NOMO-1 treated with DMSO at 0.1 percent for 48 hours (cell line): ENCODE data around the gene C1orf159.

ENCODE experiments used
- DNase-seq: peaks from one replicate; lab custom pipeline; 2025; ENCODE audit not compliant: unreplicated experiment; lab: John Stamatoyannopoulos, UW

Gene C1orf159

DNA sequence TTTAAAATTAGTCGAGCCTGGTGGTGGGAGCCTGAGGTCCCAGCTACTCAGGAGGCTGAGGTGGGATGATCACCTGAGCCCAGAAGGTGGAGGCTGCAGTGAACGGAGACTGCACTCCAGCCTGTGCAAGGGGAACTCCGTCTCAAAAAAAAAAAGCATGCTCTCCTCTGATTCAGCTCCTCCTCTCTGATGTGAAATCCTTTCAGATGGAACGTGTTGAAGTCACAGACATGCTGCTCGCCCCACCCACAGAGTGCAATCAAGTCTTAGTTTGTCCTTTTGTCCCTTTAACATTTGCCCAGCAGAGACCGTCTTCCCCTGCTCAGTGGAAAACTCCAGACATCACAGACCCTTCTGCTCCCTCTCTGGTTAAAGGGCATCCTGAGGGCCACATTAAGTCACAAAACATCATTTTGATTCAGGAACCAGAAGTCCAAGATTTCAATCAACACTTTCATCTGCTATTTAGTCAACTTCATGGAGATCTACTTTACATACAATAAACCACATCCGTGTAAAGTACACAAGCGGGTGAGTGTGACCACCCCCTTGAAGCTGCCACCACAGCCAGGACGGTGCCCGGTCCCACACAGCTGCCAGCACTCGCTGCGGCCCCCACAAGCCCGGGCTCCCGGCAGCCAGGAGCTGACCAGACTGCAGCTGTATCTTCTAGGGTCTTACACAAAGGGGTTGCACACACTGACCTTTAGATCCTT, 22.8 kb downstream of the C1orf159 start:
- no peak for DNase-seq

DNA sequence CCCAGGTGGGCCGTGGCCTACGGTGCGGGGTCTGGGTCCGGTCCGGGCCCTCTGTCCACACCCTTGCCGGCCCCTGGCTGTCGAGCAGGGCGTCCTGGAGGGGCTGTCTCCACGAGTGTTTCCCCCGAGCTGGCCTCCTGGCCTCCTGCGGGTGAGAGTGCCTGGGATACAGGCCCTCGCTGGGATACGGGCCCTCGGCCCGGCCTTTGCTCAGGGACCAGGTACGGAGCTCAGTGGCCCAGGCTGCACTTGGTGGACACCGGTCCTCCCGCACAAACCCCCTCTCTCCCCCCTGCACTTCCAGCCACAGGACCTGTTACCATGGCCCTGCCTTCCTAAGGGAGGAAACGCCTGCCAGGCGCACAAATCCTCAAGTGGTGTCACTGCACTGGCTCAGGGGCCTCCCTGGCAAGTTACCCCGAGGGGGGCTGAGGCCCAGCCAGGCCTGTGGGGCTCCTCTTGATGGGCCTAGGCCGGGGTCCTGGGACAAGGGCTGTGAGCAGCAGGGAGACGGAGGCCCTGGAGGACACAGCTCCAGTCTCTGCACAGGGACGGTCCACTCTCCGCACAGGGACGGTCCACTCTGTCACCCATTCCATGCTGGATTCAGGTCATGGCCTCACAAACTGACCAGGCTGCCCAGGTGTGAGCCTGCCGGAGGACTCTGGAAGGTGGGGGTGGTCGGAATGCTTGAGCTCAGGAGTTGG, 23.6 kb downstream of the C1orf159 start:
- DNase-seq: no peak

DNA sequence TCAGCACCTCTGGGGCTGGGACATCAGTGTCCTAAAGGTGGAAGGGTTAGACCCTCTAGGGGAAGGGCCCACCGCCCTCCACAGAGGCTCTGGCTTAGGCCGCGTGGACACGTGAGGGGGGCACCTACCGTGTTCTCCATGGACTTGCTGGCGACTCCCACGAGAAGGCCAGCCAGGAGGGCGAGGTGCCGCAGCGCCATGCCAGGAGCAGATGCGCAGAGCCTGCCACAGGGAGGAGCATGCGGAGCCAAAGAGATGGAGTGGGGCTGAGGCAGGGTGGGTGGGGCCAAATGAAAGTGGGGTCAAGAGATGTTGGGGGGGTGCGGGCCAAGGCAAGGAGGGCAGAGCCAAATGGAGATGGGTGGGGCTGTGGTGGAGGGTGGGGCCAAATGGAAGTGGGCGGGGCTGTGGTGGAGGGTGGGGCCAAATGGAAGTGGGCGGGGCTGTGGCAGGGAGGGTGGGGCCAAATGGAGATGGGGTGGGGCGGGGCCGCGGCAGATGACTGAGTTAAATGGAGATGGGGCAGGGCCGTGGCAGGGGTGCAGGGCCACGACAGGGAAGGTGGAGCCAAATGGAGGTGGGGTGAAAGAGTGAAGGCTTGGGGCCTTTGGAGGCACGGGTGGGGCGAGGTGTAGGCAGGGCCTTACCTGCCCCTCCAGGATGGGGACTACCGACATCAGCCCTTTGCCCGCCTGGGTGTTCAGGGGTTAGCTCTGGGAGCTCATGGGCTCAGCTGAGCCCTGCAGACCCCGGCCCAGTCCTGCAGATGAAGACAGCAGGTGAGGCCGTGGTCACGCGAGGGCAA, 24.3 kb downstream of the C1orf159 start:
- DNase-seq: no peak

DNA sequence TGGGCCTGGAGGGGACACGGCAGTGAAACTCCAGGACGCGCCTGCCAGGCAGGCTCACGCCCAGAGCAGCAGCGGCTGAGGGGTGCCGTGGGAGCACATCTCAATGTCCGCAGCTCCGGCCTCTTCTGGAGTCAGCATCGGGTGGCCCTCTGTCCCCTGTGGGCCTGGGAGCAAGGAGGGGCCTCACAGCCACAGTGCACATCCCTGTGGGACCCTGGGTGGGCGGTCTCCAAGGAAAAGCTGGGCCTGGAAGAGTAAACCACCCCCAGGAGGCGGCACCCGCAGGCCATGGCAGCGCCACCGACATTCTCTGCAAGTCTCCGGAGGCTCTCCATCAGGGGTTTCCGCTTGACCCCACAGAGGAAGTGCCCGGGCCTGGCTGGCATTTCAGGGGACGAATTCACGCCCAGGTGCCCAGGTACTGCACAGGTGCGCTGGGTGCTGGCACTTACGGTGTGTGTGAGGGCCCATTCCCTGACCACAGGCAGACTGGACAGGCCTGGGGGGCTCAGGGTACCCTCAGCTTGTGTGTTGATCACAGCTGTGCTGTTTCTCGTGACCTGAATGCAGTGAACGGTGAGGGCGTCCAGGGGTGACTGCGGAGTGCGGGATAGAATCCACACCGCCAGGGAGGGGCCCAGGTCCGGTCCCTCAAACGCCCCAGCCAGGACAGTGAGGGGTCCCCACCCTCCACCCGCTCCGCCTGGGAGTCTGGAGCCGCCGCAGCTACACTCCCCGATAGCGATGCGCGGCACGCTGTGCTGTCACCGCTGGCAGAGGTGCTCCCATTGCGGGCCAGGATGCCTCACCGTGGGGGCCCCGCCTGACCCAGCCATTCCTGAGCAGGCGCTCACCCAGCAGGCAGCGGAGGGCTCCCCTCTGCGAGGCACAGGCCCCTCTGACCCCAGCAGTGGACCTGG, 25.2 kb downstream of the C1orf159 start:
- no peak for DNase-seq

DNA sequence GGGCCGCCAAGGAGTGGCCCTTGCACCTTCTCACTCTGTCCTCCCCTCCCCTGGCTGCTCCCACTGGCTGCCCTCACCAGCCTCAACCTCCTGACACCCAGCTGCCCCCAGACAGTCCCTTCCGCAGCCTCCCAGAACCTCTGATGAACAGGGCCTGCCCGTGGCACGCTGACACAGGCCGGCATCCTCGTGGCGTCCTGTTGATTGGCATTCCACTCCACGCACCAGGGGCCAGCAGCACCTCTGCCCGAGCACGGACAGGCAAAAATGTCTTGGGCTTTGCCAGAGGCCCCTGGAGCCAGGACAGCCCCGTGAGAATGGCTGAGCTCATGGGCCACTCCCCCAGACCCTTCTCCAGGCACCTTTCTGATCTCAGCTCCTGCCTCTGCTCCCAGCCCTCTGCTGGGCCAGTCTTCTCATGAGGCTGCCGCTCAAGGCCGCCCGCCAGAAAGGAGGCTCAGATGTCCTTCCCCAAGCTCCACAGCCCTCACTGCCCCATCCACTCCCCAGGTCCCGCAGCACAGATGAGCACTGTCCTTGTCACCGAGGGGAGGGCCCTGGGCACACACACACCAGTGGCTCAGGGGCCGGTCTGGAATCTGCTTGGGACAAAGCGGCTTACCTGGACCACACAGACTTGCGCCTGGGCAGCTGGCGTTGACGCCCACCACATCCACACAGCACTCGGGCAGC, 26.0 kb downstream of the C1orf159 start:
- DNase-seq: no peak

DNA sequence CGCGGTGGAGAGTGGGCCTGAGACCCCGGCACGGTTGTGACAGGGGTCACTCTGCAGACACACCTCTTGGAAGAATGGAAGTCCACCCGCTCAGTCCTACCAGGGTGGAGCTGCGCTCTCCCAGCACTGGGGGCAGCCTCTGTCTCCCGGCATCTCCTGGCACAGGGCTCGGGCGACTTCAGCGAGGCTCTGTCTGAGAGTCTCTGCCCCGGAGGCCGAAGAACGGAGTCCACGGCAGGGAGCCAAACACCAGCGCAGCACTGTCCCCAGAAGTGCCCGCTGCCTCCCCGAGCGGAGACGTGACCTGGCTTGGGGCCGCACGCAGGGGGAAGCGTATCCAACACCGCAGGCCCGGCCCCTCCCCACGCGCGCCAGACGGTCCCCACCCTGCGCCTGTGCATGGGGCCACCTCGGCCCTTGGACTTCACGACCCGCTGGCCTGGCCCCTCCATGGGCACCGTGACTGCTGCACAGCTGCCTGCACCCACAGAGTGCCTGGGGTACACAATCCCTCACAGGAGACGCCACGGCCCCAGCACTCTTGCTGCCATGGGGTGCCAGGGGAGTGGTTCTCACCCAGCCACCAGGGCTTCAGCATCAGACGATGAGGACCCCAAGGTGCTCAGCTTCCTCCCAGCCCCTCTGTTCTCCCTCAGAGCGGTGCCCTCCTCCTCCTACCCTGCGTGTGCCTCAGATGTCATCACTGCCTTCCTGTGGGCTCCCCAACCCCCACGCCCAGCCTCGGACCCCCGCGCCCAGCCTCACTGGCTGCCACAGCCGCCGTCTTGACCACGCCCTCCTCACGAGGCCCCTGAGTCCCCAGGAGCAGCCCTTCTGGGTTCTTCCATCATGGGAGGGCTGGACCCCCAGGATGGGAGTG, 26.8 kb downstream of the C1orf159 start:
- no peak for DNase-seq

DNA sequence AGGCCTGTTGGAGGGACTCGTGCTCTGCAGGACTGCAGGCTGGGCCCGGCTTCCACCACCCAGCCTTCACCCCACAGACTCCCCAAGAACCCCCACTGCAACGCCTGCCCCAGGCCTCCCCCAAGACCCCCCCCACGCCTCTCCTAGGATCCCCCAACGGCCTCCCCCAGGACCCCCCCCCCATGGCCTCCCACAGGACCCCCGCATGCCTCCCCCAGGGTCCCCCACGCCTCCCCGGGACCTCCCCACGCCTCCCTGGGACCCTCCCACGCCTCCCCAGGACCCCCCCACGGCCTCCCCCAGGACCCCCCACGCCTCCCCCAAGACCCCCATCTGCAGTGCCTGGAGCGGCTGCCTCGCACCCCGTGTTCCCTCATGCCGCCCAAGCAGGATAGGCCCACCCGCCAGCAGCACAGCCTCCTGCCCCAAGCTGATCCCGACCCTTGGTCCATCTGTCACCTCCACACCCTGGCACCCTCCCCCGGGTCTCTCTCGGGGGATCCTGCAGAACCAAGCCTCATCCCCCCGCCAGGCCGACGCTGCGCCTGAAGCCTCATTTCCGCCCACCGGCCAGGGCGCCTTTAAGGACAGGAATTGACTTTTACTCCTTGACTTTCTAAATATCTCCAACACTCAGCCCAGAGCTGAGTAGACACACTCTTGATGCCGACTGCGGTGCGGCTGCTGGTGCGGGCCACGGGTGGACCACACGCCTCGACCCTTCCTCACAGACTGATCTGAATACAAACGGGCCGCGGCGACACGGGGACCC, 27.7 kb downstream of the C1orf159 start:
- DNase-seq: no peak

DNA sequence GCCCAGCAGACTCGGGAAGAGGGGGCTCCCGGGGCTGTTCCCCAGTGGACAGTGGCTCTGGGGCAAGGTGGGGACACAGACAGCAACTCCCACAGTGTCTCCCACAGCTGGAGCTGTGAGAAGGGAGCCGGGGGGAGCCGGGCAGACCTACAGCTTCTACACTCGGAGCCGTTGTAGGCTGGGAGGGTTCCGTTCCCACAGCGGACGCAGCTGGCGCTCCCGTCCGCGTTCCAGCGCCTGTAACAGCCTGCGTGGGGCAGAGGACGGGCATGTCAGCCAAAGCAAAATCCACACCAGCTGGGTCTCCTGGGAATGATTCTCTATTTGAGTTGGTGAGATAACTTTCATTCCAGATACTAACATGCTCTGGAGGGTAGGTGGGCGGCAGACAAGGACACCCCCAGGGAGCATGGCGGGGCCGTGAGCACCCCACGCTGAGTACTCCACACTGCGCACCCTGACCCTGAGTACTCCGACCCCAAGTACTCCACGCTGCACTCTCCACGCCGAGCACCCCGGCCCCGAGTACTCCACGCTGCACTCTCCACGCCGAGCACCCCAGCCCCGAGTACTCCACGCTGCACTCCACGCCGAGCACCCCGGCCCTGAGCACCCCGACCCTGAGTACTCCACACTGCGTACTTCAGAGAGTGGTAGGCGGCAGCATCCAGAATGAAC, 28.4 kb downstream of the C1orf159 start:
- DNase-seq: no peak

DNA sequence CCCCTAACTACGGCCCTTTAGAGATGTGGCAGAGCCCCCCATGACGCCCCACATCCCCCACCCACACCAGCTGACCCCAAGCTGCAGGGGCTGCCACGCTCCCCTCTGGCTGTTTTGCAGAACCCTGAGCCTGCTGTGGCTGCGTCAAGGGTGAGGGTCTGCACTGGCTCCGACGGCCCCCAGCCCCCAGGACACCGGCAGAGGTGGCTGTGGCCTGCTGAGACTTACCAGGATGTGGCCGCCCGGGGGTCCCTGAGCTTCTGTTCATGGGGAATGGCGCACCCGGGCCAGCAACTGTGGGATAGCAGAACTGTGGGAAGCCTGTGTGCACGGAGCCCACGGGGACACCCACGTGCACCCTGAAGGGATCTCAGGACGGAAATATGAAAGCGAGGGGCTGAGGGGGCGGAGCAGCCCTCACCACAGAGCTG, 29.0 kb downstream of the C1orf159 start:
- no peak for DNase-seq

DNA sequence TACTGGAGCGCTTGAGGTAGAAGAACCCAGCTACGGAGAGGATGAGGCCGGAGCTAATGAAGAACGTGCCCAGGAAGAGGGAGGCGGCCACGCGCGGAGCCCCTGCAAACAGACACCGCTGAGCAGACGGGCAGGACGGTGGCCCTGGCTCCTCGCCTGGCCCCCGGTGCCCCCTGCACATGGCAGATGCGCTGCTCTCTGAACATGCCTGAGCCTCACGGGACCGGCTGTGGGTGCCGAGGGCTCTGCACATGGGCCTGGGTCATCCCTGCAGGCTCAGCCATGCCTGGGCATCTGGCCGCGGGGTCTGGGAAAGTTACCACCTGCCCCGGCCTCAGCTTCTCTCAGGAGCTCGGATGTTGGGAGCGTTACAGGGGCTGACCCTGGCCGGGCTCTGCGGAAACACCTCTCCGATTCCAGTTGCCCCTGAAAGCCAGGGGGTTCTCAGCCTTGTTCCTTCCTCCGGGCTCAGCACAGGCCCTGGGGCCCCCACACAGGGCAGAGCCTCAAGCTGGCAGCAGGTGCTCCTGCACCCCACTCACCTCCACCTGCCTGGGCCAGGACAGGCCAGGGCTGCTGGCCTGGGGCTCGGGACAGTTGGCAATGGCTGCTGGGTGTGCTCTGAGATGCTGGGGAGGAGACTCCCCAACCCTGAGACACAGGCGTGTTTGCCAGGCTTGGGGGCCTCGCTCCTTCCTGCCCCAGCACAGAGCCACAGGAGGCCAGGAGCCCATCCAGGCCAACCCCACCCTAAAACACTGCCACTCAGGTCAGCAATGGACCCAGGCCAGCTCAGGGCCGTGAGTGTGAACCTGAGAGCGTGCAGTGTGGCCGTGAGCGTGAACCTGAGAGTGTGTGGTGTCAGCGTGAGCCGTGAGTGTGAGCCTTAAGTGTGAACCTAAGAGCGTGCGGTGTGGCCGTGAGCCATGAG, 29.7 kb downstream of the C1orf159 start:
- no peak for DNase-seq

DNA sequence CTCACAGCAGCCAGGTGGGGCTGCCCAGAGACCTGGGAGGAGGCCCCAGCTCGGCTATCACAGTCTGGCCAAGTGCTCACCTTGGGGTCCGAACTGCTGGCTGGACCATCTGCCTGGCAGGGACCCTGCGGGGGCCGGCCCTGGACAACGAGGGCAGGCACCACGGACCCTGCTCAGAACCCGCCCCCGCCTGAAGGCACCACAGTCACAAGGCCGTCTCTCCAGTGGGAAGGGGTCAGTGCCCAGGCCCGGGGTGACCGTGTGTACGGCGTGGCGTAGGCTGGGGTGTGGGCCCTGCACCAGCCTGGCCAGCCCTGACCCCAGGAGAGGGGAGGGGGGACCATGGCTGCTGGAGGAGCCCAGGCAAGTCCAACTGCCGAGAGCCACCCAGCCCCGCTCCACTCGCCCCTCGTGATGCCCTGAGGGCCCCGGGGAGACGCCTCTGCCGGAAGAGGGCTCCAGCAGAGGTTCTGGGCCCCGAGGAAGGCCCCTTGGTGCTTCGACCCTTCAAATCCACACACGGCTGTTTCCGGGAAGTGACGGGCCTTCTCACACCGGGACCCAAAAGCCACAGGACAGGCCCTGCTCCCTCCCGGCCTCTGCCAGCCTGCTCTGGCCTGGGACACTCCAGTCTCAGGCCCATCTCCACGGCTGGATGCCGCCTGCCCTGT, 30.6 kb downstream of the C1orf159 start:
- DNase-seq: no peak

DNA sequence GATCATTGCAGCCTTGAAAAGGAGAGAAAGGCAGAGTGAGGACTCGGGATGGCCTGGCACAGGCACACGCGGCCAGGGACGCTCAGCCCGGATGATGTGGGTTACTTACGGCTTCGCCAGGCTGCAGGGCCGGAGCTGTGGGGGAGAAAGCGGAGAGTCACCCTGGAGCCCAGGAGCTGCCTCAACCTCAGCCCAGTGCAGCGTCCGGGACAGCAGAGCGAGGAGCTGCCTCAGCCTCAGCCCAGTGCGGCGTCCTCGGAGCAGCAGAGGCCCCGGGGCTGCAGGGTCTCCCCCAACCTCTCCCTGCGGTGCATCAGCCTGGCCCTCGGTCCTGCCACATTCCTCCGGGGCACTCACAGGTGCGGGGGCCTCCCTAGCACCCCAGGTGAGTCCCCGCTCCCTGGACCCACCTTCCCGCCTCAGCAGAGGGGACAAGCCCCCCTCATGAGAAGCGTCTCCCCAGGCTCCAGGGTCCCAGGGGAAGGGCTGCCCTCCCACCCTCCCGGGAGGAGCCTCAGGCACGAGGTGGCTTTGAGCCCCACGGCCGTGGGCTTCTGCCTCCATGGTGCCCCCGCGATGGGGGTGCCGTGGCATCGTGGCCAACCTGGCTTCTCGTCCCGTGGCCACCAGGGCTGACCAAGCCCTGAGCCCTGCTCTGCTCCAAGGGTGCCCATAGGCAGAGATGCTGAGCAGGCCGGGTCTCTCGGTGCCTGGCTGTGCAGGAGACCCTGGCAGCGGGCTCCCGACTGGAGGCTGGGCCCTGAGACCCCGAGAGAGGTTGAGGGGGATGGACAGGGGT, 31.3 kb downstream of the C1orf159 start:
- no peak for DNase-seq

DNA sequence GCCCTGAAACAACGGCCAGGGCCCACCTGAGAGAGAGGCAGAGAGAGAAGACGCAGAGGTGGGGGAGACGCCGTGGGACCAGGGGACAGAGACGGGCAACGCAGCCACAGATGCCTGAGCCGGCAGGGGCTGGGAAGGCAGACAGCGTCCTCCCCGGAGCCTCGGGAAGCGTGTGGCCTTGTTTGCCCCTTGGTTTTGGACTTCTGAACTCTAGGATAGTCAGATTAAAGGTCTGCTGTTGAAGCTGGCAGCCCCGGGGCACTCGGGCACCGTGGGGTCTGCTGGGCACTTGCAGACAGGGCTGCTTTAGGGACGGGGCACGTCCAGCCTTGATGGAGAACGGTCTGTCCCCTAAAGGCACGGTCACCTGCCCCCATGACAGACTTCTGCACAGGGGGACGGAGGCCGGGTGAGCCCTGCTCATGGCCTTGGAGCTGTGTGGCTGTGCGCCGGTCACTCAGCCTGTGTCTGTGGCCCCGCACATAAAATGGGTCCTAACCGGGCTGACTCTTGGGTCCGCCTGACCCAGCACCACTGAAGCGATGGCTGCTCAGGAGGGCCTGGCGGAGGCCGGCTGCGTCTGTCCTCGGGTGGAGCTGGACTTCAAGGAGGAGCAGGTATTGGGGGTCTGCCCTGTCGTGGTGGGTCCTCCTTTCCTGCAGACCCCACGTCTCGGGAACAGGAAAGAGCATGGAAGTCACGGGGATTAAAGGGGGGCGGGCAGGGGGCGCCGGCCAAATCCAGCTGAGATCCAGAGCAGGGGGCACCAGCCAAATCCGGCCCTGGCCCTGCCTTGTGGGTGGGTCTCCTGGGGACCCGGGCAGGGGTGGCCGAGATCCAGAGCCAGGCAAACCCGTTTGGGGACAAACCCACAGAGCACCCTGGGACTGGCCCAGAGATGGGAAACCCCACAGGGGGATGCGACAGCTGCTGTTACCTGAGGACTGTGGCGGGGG, 32.2 kb downstream of the C1orf159 start:
- no peak for DNase-seq

DNA sequence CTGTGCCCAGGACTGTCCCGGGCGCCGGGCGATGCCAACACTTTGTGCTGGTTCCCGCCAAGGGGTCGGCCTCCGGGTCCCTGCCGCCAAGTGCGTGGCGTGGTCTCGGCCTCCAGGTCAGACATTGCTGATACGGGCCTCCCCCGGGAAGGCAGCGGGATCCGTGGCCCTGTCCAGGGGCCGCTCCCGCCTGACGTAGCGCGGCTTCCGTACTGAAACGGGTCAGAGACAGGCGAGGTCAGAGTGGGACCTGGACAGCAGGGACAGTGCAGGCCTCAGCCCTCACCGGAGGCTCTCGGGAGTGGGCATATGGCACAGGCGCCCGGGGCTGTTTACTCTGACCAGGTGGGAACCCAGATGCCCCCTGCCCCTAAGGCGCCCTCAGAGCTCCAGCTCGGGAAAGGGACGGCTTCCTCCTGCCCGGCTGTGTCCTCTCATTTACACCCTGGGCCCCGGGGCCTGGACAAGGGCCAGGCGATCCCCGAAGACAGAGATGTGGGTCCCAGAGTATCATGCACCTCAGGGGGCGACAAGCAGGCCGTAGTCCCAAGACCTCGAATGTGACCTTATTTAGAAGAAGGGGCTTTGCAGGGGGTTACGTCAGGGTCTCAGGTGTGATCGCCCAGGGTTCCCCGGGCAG, 33.0 kb downstream of the C1orf159 start:
- DNase-seq: no peak
